DOHH2 (cell line): ENCODE measurements around the gene SKAP1.

Source experiments
- H3F3A ChIP-seq: fragments of 200-600 bp; sonication (generic), shearing (Covaris generic); 2 replicates; pipeline ENCODE4 v1.6.0; 2016; ENCODE audit warnings: antibody characterized with exemption, mild to moderate bottlenecking; ENCODE audit not compliant: control insufficient read depth, insufficient read depth
- H3K27ac ChIP-seq: fragments of 200-600 bp; sonication (generic); 2 replicates; pipeline ENCODE4 v1.5.1; 2014; ENCODE audit warnings: low read depth, mild to moderate bottlenecking, low read length, moderate library complexity
- H3K27me3 ChIP-seq: fragments of 200-600 bp; sonication (generic); 2 replicates; pipeline ENCODE4 v1.6.1; 2014; ENCODE audit warnings: mild to moderate bottlenecking, low read length, mixed read lengths; ENCODE audit not compliant: control insufficient read depth
- H3K36me3 ChIP-seq: fragments of 200-600 bp; sonication (generic); 2 replicates; pipeline ENCODE4 v1.6.1; 2014; ENCODE audit warnings: mild to moderate bottlenecking, low read length, moderate library complexity, mixed read lengths; ENCODE audit not compliant: control insufficient read depth
- H3K4me1 ChIP-seq: fragments of 200-600 bp; sonication (generic); 2 replicates; pipeline ENCODE4 v1.6.1; 2014; ENCODE audit warnings: mild to moderate bottlenecking, low read length, mixed read lengths; ENCODE audit not compliant: control insufficient read depth
- H3K4me2 ChIP-seq: fragments of 200-600 bp; sonication (generic); 2 replicates; pipeline ENCODE4 v1.6.0; 2014; ENCODE audit warnings: mild to moderate bottlenecking, low read length, moderate library complexity
- H3K4me3 ChIP-seq: fragments of 200-600 bp; sonication (generic); 2 replicates; pipeline ENCODE4 v1.5.1; 2014; ENCODE audit warnings: mild to moderate bottlenecking, low read length, mixed read lengths
- H3K79me2 ChIP-seq: fragments of 200-600 bp; sonication (generic); 2 replicates; pipeline ENCODE4 v1.6.1; 2014; ENCODE audit warnings: mild to moderate bottlenecking, low read length, mixed read lengths; ENCODE audit not compliant: control insufficient read depth
- H3K9me2 ChIP-seq: fragments of 200-600 bp; sonication (generic); replicated peaks from 2 replicates; pipeline ENCODE4 v1.6.1; 2014; ENCODE audit warnings: mild to moderate bottlenecking, low read length, mixed read lengths; ENCODE audit not compliant: control insufficient read depth
- H3K9me3 ChIP-seq: fragments of 200-600 bp; sonication (generic); 2 replicates; pipeline ENCODE4 v1.6.1; 2014; ENCODE audit warnings: antibody characterized with exemption, low read length, mixed read lengths; ENCODE audit not compliant: control insufficient read depth, insufficient read depth
- H4K20me1 ChIP-seq: fragments of 200-600 bp; sonication (generic); 2 replicates; pipeline ENCODE4 v1.6.0; 2014; ENCODE audit warnings: low read depth, mild to moderate bottlenecking, antibody characterized with exemption, low read length, moderate library complexity; ENCODE audit not compliant: control insufficient read depth, insufficient read depth
- EZH2phosphoT487 ChIP-seq: fragments of 200-600 bp; sonication (generic); IDR thresholded peaks from 2 replicates; pipeline ENCODE4 v1.6.1; 2017; ENCODE audit warnings: borderline replicate concordance, mild to moderate bottlenecking, antibody characterized with exemption, low read length, moderate library complexity, mixed read lengths
- TF ChIP-seq, protein P1 (sequence below): fragments of 200-600 bp; sonication (generic); IDR thresholded peaks from one replicate; pipeline ENCODE4 v1.5.1; 2014; ENCODE audit warnings: antibody characterized with exemption, mild to moderate bottlenecking, low read depth, low read length; ENCODE audit not compliant: poor library complexity, severe bottlenecking

Gene SKAP1

DNA sequence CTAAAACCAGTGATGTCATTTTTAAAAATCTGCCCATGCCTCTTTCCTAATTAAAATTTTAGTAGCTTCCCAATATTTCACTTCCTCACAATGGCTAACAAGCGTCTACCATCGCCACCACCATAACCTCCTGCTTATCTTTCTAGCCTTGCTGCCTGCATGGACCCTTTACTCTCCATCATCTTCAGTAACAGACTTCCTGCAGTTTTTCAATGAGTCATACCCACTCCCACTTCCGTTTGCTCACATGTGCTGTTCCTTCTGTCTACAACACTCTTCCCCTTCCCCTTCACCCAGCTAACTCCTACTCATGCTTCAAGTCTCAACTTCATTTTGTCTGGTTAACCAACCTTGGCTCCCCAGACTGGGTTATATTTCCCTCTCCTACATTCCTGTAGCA lies 12.8 kb upstream of the SKAP1 start:
- Histone ChIP-seq H3K4me3 (no peak overlapping the region), H3K4me1 (peaks cover 53% of the 10 kb centered on the region), H3K9me2 (no peaks in the 10 kb centered on the region), H3K27me3 (peaks cover 33% of the 10 kb centered on the region), H3K4me2 (peak overlapping the region; percentile 2; the same call in 1 of the 2 replicates), H3K36me3 (no peaks in the 10 kb centered on the region), H3K9me3 (no peaks in the 10 kb centered on the region), H3F3A (peaks cover 5% of the 10 kb centered on the region; the same call in 1 of the 2 replicates), H4K20me1 (no peaks in the 10 kb centered on the region), H3K27ac (no peak overlapping the region), H3K79me2 (no peaks in the 10 kb centered on the region)
- TF ChIP-seq EZH2phosphoT487, result no peak
- TF ChIP-seq, protein P1, sequence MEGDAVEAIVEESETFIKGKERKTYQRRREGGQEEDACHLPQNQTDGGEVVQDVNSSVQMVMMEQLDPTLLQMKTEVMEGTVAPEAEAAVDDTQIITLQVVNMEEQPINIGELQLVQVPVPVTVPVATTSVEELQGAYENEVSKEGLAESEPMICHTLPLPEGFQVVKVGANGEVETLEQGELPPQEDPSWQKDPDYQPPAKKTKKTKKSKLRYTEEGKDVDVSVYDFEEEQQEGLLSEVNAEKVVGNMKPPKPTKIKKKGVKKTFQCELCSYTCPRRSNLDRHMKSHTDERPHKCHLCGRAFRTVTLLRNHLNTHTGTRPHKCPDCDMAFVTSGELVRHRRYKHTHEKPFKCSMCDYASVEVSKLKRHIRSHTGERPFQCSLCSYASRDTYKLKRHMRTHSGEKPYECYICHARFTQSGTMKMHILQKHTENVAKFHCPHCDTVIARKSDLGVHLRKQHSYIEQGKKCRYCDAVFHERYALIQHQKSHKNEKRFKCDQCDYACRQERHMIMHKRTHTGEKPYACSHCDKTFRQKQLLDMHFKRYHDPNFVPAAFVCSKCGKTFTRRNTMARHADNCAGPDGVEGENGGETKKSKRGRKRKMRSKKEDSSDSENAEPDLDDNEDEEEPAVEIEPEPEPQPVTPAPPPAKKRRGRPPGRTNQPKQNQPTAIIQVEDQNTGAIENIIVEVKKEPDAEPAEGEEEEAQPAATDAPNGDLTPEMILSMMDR, result no peak

DNA sequence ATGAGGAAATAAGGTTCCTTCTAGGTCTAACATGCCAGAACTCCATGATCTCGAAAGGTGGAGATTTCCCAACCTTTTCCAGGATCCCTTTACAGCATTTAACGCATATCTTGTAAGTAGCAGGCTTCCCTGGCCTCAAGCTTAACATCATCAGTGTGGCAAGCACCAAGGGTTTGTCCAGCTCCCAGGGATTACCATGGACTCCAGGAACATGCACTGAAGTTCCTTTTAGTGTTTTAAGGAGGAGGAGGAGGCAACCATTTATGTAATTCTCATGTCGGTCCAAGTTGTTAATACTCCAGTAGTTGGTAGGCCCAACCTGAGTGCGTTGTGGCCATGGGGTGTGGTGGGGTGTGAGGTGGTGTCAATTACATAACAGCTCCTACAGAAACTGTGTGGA lies 11.8 kb upstream of the SKAP1 start:
- H3K9me3 ChIP-seq, result no peaks in the 10 kb centered on the region
- H3K4me2 ChIP-seq, result peak overlapping the region; percentile 67
- H4K20me1 ChIP-seq, result no peaks in the 10 kb centered on the region
- H3K9me2 ChIP-seq, result no peaks in the 10 kb centered on the region
- TF ChIP-seq EZH2phosphoT487, result no peak
- TF ChIP-seq, protein P1, result no peak
- no peaks in the 10 kb centered on the region for H3K79me2 ChIP-seq
- H3F3A ChIP-seq, result peaks cover 5% of the 10 kb centered on the region; the same call in 1 of the 2 replicates
- no peaks in the 10 kb centered on the region for H3K36me3 ChIP-seq
- peak overlapping the region; percentile 49 for H3K4me3 ChIP-seq
- H3K27ac ChIP-seq, result peak overlapping the region; percentile 42
- H3K27me3 ChIP-seq, result peaks cover 34% of the 10 kb centered on the region
- H3K4me1 ChIP-seq, result peaks cover 53% of the 10 kb centered on the region

DNA sequence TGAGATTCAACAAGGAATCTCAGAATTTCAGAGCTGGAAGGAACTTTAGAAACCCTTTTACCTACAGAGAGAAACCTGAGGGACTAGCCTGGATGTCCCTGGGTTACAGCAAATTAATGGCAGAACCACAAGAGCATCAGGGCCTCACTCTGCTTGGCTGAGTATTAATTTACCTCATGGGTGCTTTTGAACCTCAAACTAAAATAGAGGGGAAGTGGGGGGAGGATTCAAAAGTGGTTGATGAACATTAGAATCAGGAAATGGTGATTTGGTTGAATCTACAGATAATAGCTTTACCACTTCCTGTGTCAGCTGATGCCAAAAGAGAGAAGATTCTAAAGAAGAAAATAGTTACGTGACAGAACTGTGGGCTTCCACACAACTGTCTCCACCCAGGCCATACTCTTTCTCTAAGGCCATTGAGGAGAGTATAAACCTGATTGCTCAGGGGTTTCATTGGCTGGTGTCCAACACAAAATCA lies 11.3 kb upstream of the SKAP1 start:
- Histone ChIP-seq H4K20me1 (no peaks in the 10 kb centered on the region), H3F3A (peaks cover 5% of the 10 kb centered on the region; the same call in 1 of the 2 replicates), H3K9me2 (no peaks in the 10 kb centered on the region), H3K79me2 (no peaks in the 10 kb centered on the region), H3K4me3 (peak overlapping the region; percentile 49), H3K27me3 (peaks cover 33% of the 10 kb centered on the region), H3K27ac (peak overlapping the region; percentile 42), H3K9me3 (no peaks in the 10 kb centered on the region), H3K4me2 (peak overlapping the region; percentile 67), H3K36me3 (no peaks in the 10 kb centered on the region), H3K4me1 (peaks cover 53% of the 10 kb centered on the region)
- TF ChIP-seq EZH2phosphoT487, result no peak
- TF ChIP-seq, protein P1, result no peak
